ENCODE results near the gene BPIFB6.

BPIFB6 gene, protein sequence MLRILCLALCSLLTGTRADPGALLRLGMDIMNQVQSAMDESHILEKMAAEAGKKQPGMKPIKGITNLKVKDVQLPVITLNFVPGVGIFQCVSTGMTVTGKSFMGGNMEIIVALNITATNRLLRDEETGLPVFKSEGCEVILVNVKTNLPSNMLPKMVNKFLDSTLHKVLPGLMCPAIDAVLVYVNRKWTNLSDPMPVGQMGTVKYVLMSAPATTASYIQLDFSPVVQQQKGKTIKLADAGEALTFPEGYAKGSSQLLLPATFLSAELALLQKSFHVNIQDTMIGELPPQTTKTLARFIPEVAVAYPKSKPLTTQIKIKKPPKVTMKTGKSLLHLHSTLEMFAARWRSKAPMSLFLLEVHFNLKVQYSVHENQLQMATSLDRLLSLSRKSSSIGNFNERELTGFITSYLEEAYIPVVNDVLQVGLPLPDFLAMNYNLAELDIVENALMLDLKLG

DNA sequence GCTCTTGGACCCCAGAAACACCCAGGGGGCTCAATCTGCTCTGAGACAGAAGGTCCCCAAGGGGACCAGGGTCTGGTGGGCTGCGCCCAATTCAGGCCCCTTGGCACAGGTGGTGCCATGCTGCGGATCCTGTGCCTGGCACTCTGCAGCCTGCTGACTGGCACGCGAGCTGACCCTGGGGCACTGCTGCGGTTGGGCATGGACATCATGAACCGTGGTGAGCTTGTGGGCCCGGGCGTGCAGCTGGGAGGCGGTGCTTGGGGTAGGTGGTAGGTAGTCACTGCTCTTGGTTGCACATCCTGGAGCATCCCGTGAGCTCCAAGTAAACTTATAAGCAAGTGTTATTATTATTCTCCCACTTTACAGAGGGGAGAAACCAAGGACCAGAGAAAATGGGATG, at the start of gene BPIFB6:
BPIFB6 (plus strand) TSS at position 118 of the 400 bp plus-strand sequence; CDS start at position 118, 0 bp downstream.
- TF ChIP-seq, protein P1, sequence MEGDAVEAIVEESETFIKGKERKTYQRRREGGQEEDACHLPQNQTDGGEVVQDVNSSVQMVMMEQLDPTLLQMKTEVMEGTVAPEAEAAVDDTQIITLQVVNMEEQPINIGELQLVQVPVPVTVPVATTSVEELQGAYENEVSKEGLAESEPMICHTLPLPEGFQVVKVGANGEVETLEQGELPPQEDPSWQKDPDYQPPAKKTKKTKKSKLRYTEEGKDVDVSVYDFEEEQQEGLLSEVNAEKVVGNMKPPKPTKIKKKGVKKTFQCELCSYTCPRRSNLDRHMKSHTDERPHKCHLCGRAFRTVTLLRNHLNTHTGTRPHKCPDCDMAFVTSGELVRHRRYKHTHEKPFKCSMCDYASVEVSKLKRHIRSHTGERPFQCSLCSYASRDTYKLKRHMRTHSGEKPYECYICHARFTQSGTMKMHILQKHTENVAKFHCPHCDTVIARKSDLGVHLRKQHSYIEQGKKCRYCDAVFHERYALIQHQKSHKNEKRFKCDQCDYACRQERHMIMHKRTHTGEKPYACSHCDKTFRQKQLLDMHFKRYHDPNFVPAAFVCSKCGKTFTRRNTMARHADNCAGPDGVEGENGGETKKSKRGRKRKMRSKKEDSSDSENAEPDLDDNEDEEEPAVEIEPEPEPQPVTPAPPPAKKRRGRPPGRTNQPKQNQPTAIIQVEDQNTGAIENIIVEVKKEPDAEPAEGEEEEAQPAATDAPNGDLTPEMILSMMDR (IDR thresholded peaks at IDR 0.05; ENCODE audit: low read depth, low read length, missing control alignments), result no peak
- no peak within 1 kb of the TSS for H3K4me3 ChIP-seq (ENCODE audit: low read depth, low read length)
- no peak for DNase-seq (ENCODE audit: low read depth)

DNA sequence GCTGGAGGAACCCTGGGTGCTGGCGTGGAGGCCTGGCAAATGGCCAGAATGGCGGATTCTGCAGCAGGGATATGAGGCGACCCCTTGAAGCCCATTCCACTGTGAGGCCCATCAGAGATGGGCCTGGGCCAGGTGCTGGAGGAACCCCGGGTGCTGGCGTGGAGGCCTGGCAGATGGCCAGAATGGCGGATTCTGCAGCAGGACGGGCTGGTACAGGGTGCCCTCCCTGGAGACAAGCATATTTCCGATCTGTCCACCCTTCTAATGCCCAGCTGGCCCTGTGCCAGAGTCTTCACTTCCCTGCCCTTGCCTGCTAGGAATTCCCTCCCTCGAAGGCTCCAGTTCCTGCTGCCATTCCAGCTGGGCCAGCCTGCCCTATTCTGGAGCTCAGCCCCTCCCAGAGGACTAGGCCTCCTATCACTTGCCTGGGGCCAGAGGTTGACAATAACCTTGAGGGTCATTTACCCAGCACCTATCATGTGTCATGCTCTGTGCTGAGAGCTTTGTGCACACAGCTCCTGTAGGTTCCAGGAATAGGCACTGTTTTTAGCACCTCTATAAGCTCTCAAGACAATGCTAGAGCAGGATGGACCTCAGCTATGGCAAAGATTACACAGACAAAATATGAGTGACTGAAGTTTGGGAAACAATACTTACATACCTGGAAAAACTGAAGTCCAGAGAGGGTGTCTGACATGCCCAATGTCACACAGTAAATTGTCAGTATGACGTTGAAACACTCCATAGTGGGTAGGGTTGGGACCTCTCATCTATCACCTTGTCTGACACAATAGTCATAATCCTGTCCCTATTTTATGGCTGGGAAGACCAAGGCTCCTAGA, 48.6 kb upstream of the BPIFB6 start:
- H3K4me3 ChIP-seq (ENCODE audit: low read depth, low read length), result no peak overlapping the region
- TF ChIP-seq, protein P1 (IDR thresholded peaks at IDR 0.05; ENCODE audit: low read depth, low read length, missing control alignments), result no peak
- no peak for DNase-seq (ENCODE audit: low read depth)

DNA sequence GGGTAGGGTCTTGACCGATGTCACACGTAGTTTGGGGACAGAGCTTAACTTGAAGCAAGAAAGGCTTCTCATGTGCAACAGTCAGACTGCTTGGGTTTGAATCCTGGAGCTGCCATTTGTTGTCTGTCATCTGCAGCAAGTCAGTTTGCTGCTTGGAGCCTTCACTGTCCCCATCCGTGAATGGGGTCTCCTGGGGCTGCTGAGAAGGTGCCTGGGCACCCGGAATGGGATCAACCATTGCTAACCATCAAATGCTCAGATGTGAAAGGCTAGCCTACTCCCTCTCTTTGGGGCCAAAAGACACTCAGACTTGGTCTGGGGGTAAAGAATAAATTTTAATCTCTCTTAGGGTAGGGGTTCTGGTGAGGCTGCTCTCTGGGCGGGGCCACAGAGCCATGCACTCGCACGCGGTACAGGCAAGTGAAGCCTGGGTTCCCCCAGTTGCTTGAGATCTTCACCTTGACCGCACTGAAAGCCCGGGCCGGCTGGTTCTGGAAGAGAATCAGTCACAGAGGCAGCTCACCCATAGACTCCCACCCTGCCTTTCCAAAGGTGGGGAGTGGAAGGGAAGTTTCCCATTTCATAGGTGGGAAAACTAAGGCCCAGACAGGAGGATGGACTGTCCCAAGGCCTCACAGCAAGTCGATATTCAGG, 47.9 kb upstream of the BPIFB6 start:
- TF ChIP-seq, protein P1 (IDR thresholded peaks at IDR 0.05; ENCODE audit: low read depth, low read length, missing control alignments), result no peak
- DNase-seq (ENCODE audit: low read depth), result no peak
- no peak overlapping the region for H3K4me3 ChIP-seq (ENCODE audit: low read depth, low read length)

DNA sequence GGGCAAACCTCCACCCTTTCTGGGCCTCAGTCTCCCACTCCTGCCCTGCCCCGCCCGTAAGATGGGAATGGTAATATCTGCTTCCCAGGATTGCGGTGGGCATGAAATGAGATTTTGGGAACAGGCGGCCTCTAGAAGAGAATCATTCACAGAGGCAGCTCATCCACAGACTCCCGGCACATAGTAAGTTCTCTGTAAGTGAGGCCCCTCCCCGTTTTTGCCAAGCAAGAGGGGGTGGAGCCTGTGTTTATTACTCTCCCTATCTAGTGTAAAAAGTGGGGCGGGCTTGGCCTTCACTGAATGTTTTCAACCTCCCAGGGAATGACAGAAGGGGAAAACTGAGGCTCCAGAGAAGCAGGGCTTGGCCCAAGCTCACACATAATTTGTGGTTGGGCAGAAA, 47.3 kb upstream of the BPIFB6 start:
- H3K4me3 ChIP-seq (ENCODE audit: low read depth, low read length), result no peak overlapping the region
- DNase-seq (ENCODE audit: low read depth), result no peak
- TF ChIP-seq, protein P1 (IDR thresholded peaks at IDR 0.05; ENCODE audit: low read depth, low read length, missing control alignments), result no peak

DNA sequence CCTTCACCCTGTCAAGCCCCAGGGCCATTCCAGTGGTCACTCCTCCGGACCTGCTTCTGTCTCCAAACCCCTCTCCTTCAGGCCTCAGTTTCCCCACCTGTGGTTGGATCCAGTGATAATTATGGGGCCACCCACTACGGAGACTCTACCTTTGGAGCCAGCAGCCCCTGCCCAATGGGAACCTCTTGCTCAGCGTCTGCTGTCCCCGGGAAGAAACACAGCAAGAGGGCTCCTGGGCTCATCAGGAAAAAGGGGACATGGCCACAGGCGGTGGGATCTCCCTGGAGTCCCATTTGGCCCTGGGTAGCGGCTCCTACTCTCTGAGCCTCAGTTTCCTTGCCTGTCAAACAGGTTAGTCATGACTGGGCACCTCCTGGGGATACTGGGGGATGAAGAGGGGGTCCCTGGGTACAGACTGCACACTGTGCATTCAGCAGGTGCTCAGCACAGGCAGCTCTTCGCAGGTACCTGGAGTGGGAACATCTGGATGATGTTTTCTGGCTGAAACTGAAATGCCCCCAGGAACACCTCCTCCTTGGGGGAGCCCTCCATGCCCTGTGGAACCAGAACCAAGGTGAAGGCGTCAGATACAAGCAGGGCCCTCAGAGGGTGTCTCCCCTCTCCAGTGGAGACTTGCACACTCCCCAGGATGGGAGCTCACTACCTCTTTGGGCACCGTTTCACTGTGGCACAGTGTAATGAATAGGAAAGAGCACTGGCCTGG, 46.7 kb upstream of the BPIFB6 start:
- DNase-seq (ENCODE audit: low read depth), result no peak
- TF ChIP-seq, protein P1 (IDR thresholded peaks at IDR 0.05; ENCODE audit: low read depth, low read length, missing control alignments), result no peak
- no peak overlapping the region for H3K4me3 ChIP-seq (ENCODE audit: low read depth, low read length)

DNA sequence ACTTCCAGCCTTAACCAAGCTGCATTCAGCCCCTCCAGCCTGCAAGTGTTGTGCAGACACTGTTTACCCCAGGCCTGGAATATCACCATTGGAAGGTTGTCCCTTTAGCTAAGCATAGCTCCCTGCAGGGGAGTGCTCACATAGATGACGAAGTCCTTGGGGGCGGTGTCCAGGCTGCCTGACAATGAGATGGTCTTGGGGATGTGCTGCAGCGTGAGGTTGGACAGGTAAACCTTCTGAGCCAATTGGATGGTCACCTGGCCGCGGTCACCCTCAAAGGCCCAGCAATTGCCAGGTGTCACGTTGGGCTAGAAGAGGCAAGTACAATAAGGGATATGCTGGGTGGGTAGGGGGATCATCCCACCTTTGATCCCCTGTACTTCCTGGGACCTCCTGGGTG, 45.9 kb upstream of the BPIFB6 start:
- DNase-seq (ENCODE audit: low read depth), result no peak
- H3K4me3 ChIP-seq (ENCODE audit: low read depth, low read length), result no peak overlapping the region
- TF ChIP-seq, protein P1 (IDR thresholded peaks at IDR 0.05; ENCODE audit: low read depth, low read length, missing control alignments), result no peak

All from GM12864 (cell line).